ENCODE results near the gene NCAM2.

NCAM2 gene

DNA sequence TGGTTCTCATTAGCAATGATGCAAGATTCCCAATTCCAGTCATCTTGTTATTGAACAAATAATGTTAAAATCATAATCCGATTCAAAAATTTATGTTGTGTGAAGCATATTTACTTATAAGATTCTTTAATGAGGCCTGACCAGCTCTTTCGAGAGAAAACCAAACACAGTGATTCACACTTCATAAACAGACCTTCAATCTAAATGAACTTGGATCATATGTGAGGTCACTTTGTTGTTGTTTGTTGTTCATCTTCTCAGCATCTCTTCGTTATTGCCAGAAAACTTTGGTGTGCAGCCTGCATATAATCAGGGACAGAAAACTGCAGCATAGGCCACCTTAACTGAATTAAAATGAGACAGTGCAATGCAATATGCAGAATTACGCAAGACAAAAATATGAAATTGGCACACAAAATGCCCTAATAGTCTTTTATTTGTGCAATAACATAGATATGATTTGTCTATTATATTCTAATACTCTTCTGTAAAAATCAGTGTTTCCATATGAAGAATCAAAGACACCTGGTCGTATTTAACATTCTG is 30.1 kb downstream of the NCAM2 start:
- DNase-seq (ENCODE audit: low read depth in 2 of 2), result no peak

DNA sequence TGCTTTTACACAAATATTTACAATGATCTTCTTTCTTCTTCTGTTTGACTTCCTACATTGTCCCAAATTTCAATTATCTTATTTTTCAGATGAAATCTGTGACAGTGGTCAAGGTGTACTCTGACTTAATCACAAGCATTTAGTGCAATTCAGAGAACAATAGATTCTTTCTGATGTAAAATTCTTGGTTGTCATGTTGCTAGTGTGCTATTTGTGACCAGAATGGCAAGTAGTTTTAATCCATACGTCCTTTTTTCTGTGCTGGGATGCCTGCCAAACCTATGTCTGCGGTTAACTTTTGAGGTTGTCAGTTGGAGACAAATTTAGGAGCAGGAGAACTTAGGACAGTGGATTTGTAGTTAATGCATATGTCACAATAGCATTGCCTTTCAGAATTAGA is 31.0 kb downstream of the NCAM2 start:
- DNase-seq (ENCODE audit: low read depth in 2 of 2), result no peak

DNA sequence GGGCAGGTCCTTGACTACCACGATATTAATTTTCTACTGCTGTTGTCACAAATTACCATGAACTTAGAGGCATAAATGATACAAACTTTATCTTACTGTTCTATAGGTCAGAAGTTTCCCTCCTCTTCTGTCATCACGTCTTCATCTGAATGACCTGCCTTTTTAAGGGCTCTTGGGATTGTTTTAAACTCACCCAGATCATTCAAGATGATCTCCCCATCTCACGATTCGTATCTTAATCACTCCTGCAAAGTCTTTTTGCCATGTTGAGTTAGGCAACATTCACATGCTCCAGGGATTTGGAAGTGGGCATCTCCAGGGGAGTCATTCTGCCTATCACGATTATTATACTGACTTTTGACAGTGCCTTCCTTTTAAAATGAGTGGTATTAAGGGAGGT is 32.1 kb downstream of the NCAM2 start:
- no peak for DNase-seq (ENCODE audit: low read depth in 2 of 2)

DNA sequence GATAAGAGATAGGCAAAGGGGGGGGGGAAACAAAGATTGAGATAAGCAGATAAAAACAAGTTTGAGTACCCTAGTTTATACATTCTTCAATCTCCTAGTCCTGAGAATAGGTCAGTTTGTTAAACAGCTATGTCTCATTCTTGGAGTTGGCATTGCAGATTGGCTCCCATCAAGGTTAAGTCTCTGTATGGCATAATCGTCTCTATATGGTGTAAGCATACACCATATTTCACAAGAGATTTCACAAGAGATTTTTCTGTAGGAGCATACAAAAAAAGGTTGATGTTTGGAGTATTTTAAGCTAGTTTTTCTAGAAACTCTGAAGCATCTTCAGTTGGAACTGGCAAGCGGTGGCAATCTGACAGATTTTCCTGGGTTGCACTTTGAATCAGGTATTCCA is 35.8 kb downstream of the NCAM2 start:
- DNase-seq (ENCODE audit: low read depth in 2 of 2), result no peak

DNA sequence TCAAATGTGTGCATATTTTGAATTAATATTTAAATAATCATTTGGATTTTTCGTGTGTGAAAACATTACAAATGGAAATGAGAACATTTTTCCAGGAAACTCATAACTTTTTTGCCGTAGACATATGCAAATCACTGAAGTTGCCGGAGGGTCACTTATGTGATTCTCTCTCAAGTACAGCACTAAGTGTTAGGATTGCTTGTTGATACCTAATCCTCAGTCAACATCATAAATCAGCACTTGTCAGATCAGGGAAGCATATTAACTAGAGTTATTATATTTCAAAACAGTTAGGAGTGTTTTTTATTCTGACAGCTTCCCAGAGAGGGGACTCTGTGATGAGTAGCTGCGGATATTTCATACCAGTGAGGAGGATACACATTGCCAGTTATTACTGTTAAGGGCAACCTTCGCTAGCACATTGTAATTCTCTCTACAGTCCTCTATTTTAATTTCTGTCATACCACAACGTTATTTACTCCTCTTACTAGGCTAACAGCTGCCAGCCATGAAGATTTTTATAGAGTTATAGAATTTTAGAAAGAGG is 41.5 kb downstream of the NCAM2 start:
- DNase-seq (ENCODE audit: low read depth in 2 of 2), result no peak

DNA sequence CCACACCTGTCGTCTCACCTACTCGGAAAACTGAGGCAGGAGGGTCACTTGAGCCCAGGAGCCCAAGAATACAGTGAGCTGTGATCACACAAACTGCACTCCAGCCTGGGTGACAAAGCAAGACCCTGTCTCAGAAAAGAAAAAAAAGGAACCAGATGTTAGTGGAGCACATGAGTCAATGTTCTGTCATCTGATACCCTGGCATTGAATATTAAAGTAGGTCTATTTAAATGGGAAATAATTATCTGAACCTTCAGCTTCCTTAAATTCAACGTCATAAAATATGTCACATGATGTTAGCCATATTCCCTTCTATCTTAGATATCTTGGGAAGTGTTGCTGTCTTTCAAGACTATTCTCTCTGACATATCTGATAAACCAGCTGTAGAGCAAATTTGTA is 47.3 kb downstream of the NCAM2 start:
- no peak for DNase-seq (ENCODE audit: low read depth in 2 of 2)

DNA sequence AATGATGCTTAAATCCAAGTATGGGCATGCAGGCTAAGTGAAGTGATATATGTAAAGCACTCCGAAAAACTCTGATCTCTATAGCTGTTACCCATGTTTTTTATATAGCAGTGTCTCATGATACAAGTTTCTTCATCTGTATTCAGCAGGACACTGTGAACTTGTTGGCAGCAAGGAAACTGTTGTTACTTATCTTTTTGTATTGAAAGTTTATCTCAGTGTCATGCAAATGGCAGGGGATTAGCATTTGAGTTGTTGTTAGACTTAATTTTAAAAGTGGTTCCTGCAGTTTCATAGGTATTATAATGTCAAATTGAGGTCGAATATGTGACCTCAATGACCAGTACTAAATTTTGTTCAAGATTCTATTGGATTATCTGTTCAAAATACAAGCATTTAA is 47.9 kb downstream of the NCAM2 start:
- DNase-seq (ENCODE audit: low read depth in 2 of 2), result no peak

DNA sequence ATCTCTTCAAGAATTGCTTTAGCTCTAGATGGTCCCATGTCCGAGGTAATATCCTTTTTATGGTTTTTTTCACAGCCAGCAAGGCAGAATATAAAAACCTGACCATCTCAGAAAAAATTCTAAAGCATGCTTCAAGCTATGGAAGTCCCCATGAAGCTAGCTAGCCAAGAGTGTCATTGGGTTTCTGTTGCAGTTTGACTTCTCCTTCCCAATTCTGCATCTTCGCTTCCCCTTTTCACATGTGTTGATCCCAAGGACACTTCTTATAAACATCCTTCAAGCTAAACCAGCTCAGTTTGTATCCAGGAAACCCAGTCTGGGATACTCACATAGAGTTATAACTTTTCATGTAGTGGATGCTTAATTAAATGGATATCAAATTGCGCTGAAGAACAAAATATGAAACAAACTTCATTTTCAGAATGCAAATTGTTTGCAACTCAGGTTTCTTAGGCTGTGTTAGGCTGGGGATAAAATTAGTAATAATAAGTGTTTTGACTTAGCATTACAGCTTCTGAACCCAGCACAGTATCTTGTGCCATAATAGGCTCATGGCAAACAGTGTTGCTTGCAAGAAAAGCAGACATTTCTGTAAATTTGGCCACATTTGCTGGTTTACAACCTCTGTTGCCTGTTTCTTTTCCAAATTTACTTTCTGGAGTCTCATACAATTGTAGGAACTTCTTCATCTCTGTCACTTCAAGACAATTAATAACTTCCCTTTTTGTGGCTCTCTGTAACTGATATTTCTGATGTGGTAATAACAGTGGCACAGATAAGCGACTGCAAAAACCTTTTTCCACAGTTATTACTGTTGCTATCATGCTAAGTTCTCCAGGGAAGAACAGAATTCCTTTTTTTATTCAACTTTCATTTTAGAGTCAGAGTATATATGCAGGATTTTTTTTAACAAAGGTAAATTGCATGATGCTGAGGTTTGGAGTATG is 53.2 kb downstream of the NCAM2 start:
- no peak for DNase-seq (ENCODE audit: low read depth in 2 of 2)

DNA sequence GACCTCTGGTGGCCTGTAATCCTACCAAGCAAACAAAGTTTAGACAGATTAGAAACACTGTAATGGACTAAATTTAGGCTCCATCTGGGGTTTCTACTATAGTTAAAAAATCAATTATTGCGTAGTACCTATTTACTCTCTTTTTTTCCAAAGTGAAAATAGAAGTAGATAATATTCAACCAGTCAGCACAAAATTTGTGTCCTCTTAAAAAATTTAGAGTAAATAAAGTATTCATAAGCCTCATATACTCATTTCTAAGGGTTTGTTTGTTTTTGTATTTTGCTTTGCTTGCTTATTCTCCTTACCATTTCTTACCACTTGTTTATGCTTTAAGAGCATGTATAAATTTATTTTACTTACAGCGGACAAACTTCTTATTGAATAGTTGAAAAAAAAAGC is 54.5 kb downstream of the NCAM2 start:
- no peak for DNase-seq (ENCODE audit: low read depth in 2 of 2)

DNA sequence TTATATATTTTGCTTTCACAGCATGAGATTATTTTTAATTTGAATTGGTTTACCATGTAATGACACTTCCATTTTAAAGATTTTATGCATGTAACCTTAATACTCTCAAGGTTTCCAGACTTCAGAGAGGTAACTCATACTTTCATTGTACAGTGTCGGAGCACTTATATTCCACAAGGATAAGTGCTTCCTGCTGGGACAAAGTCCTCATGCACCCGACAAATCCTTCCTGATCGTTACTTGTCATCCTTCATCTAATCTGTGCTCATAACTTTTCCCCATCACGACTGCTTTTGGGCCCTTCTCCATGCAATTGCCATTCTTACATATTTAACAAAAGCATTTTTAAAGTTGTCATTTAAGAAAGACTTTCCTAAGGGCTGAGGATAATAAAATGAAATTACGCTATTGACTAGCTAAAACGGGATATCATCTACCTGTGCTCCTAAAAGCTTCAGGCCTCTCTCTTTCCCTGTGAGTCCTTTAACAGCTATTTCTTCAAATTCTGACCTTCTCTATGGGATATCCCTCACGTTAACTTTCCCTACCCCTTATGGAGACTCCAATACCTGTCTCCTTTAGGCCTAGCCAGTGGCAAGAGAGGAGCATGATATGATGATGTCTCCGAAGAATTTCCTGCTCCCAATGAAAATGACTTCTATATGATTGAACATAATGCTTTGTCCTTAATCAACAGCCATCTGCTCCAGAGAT is 59.3 kb downstream of the NCAM2 start:
- DNase-seq (ENCODE audit: low read depth in 2 of 2), result no peak

DNA sequence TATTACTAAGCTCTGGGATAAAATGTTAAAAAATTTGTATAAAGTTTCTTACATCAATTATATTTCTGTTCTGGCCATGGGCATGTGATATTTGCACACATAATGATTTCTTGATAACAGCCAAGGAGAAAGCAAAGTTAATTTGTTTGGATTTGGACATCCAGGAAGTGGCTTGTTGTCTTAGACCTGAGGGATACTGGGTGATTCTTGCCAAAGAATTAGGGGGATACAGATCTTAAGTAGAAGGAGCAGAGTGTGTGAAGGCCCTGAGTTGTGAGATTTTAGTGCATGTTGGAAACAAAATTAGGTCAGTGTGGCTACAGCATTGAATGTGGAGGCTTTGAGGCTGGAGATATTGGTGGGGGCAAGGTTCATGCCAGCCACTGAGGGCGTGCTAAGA is 65.6 kb downstream of the NCAM2 start:
- no peak for DNase-seq (ENCODE audit: low read depth in 2 of 2)

DNA sequence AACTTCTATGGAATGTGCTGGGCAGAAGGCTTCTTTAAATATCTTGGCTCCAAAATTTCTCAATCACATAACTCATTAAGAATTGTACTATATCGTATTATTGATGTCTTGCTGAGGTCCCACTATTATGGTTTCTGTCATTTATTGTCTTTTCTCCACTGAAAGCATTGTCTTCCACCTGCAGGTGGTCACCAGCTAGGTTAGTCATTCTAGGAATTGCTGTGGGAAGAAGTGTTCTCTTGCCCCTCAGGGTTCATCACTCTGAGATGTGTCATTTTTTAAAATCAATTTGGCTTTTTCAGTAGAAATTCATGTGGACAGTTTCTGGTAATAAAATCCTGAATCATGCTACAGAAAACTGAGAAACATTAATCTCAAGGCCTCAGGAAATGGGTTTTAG is 66.1 kb downstream of the NCAM2 start:
- DNase-seq (ENCODE audit: low read depth in 2 of 2), result no peak

DNA sequence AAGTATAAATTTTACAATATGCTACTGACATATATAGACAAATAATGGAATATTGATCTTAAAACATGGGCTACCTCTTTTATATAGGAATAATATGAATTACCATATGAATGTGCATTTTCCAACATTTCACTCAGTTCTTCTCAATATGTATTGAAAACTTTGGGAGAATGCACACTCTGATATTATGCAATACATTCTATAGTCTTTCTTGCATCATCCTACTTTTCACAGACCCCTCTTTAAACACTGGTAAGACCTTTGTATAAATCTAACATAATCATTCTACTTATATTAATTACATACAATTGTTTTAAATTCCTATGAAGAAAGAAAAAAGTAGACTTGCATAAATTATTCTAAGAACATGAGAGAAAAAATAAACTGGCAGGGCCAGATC is 69.2 kb downstream of the NCAM2 start:
- no peak for DNase-seq (ENCODE audit: low read depth in 2 of 2)

DNA sequence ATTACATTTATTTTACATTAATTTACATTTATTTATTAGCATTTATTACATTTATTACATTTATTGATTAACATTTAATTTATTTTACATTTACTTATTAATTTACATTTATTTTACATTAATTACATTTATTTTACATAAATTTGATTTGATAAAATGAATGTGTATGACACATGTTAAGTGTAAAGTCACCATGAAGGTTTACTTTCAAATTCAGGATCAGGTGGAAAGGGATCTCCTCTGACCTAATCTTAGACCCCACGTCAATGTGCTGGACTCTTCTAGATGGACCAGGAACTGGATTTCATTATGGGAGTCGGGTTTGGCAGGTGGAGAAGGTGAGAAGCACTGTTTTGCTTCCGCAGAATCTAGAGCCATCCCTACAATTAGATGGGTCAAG is 76.1 kb downstream of the NCAM2 start:
- no peak for DNase-seq (ENCODE audit: low read depth in 2 of 2)

DNA sequence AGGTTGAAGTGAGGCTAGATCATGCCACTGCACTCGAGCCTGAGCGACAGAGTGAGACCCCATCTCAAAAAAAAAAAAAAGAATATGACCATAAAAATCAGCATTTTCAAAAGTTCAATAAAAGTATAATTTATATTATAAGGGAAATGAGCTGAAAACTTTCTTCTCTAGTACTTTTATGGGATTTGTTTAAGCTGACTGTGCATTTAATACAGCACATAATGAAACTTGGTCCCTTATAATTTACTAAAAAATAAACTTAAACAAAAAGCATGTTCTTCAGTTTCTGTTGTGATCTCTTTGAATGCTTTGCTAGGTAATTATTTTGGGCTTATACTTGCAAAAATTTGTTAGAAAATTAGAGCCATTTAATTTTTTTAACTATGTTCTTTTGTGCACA is 77.8 kb downstream of the NCAM2 start:
- no peak for DNase-seq (ENCODE audit: low read depth in 2 of 2)

DNA sequence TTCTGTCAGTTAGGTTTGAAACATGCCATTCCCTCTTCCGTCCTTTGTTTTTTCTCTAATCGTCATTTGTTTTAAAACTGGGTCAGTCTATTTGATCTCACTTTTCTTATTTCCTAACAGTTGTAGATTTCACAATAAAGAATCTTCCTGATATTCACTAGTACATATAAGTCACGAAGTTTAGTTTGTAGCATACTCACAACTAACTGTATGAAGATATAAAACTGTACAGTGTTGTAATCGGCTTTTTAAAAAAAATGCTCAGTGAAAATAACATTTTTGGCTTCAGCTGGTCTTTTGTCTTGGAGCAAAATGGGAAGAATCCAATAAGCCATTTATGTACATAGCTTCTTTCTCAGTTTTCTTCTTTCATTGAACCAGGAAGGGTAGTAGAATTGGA is 78.3 kb downstream of the NCAM2 start:
- DNase-seq (ENCODE audit: low read depth in 2 of 2), result no peak

DNA sequence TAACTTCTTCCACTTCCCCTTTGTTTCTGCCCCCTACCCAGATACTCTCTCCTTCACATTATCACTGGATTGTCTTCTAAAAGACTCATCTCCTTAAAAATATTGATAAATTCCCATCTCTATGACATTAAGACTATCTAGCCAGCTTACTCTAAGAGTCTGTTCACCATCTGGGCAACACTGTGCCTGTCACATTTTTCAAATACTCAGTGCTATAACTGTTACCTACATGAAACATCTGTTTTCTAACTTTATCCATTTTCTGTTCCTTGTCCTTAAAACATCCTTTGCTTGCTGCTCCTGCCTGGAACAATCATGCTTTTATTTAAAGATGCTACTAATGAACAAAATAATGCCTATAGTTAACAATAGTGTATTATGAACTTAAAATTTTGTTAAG is 81.4 kb downstream of the NCAM2 start:
- no peak for DNase-seq (ENCODE audit: low read depth in 2 of 2)

DNA sequence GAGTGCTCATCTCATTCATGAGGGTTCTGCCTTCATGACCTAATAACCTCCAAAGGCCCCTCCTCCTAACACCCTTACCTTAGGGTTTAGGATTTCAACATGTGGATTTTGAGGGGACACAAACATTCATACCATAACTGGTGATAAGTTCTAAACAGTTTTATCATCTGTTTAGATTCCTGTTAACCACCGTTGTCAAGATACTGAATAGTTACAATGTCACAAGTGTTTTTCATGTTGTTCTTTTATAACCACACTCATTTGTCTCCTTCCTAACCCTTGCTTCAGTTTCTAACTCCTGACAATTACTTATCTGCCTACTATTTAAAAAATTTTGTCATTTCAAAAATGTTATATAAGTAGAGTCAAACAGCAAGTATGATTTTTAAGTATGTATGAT is 86.0 kb downstream of the NCAM2 start:
- DNase-seq (ENCODE audit: low read depth in 2 of 2), result no peak

DNA sequence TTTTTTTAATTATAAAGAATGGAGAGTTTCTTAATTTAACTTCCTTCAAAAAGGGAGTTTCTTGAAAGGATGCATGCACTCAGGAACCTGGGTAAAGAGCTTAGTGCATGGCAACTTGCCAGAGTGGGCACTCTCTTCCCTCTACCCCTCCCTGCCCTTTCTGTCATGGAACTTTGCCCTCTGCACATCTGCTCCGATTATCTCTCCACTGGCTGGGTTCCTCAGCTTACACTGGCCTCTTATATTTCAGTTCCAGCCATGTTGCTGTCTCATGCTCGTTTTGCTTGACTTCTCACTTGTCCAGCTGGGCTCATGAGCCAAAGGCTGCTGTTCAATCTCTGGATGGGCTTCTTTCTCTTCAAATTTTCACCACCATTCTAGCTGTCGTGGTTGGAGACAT is 87.0 kb downstream of the NCAM2 start:
- no peak for DNase-seq (ENCODE audit: low read depth in 2 of 2)

DNA sequence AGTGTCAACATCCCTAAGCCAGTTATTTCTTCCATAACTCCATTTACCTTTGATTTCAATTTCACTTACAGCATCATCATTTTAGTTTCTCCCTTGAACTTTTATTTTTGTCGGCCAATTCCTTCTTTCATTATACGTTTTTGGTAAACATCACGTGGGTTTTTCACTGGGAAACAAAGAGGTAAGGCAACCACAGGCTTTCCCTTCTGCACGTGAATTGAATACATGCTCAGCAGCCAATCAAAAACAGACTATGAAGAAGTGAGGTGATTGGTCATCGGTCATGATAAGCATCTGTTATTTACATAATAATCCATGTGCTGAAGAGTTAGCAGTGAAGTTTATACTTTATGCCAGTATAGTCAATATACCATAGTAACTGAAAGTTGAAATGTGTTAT is 98.7 kb downstream of the NCAM2 start:
- DNase-seq (ENCODE audit: low read depth in 2 of 2), result no peak

DNA sequence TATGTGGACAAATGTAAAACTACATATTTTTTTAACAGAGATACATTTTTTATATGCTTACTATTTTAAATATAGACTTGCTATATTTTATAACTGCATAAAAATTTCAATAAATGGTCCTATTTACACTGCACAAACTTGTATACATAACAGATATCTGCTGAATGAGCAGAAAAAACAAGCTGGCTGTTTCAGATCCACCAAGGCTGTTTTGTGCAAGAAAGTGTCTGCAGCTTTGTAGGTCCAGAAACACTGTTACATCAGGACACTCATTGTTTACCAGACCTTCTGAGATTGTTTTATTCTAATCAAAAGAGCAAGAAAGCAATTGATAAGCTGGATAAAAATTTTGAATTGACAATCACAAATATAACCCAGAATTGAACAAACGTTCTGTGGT is 99.3 kb downstream of the NCAM2 start:
- DNase-seq (ENCODE audit: low read depth in 2 of 2), result no peak

DNA sequence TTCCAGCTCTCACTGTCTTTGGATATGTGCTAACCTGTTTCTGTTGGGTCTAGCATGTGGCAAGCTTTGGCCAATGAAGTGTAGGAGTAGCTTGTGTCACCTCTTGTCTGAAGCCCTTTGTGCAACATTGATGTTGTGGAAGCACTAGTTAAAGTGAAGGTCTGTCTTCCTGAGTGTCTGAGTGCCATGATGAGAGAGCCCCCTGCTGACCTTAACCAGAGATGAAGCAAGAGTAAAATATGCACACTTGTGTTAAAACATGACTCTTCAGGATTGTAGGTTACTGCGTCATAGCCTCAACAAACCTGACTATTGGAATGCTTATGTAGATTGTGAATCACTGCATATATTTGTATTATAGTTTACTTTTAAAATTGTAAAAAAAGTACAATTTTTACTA is 103.7 kb downstream of the NCAM2 start:
- DNase-seq (ENCODE audit: low read depth in 2 of 2), result no peak

DNA sequence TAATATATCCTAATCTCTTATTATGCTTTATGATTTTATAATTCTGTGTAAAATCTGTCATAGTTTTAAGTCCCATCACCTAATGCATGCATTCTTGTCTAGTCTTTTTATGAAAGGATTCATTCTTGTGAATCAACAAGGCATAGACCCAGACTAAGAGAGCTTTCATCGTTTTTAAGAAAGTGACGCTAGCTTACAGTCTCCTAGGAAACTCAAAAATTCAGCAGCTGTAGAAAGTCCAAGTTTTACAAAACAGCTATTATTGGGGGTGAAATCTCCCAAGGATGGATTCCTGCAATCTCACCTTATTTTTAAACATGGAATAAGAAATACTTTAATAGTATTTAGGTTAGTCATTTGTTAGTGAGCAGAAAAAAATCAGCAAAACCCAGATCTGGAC is 104.7 kb downstream of the NCAM2 start:
- no peak for DNase-seq (ENCODE audit: low read depth in 2 of 2)

Data from stimulated activated CD4-positive, alpha-beta T cell treated with anti-CD3 and anti-CD28 coated beads, Interleukin-1b, Interleukin-23, amount 100 ng/mL, for 1 hour (primary cell).